LNCaP clone FGC (cell line): ENCODE results near the gene IER5L.
A peak's percentile ranks its signal among the peaks of the same experiment; 100 is the strongest.

ENCODE experiments used
- DNase-seq: peaks from one replicate; pipeline ENCODE4 v3.0.0-alpha.2; 2011; ENCODE audit warnings: low read depth
- H3K4me3 ChIP-seq: 2 replicates; pipeline ENCODE4 v1.5.1; 2011; ENCODE audit warnings: mild to moderate bottlenecking, low read depth, low read length, control low read depth
- CTCF ChIP-seq: IDR thresholded peaks from 2 replicates; pipeline ENCODE4 v1.5.1; 2012; ENCODE audit warnings: mild to moderate bottlenecking; ENCODE audit not compliant: control insufficient read depth, insufficient read depth; ENCODE audit errors: extremely low read depth

The IER5L gene

DNA sequence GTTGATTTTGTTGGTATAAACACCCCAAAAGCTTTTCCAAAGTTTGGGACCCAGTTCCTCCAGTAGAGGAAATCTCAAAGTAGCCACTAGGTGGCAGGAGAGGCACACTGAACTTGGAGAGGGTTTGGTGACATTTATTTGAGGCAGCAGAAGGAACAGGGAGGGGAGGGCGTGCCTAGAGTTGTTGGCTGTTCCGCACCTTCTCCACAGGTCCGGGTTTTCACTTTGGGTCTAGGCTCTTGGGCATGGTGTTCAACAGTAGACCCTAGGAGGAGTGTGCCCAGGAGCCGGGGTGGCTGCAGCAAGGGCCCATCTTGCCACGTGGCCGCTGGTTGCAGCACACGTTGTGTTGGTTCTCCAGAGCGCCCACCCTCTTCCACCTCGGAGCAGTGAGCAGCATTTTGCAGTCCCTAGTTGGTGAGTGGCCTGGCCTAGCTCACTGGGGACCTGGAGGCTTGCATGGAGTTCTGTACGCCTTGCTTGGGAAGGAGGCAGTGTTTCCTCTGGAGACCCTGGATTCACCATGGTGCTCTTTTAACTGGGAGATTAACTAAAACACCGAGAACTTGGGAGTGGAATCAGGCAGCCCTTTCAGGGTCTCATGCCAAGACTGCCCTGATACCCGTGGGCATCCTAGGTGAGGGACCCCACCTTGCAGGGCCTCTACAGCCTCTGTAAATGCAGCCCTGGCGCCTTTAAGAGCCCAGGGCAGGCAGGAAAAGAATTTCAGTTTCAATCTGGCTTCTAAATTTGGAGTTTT is 38.6 kb downstream of the IER5L start:
- peak; percentile 72 for DNase-seq
- H3K4me3 ChIP-seq = peak overlapping the region; percentile 87
- TF ChIP-seq CTCF = peak; percentile 91

DNA sequence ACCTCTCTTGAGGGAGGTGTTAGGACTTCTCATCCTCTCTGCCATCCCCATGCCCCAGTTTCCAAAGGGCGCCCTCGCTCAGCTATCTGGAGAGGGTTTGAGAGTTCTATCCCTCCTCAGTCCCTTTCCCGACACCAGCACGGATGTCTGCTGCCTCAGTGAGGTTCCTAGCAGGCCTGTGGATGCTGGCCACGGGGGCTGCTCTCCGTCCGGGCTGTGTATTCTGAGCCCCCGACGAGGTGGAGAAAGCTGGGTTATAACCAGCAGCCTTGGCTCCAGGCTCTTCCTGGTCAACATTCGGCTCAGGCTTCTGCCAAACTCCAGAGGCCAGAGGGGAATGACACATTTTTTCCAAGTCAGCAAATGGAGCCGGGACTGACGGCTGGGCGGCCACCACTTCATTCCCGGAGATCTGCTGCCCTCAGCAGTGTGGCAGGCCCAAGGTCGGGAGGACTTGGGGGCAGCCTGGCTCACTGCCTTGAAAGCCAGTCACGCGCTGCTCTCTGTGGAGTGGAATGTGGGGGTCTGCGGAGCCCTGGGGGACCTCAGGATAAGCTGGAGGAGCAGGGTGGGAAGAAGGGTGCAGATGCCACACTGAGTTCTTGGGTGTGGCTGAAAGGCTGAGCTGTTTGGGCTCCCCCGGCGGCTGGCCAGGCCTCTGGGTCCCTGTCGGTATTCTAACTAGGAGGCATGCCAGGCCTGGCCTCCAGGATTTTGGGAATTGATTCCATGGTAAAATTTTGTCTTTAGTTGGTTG is 39.4 kb downstream of the IER5L start:
- DNase-seq = no peak
- no peak overlapping the region for H3K4me3 ChIP-seq
- no peak for TF ChIP-seq CTCF

DNA sequence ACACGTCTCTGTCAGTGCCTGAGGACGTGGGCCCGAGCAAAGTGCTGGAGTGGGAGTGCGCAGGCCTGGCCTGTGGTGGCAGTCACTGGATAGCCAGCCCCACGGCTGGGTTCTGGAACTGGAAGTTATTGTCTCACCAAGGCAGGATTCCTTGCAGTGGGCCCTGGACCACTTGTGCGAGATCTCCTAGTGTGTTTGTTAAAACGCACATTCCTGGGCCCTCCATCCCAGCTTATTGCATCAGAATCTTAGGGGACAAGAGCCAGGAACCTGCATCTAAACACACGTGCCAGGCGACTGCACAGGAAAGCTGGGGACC is 40.0 kb downstream of the IER5L start:
- H3K4me3 ChIP-seq = no peak overlapping the region
- no peak for TF ChIP-seq CTCF
- DNase-seq = no peak

DNA sequence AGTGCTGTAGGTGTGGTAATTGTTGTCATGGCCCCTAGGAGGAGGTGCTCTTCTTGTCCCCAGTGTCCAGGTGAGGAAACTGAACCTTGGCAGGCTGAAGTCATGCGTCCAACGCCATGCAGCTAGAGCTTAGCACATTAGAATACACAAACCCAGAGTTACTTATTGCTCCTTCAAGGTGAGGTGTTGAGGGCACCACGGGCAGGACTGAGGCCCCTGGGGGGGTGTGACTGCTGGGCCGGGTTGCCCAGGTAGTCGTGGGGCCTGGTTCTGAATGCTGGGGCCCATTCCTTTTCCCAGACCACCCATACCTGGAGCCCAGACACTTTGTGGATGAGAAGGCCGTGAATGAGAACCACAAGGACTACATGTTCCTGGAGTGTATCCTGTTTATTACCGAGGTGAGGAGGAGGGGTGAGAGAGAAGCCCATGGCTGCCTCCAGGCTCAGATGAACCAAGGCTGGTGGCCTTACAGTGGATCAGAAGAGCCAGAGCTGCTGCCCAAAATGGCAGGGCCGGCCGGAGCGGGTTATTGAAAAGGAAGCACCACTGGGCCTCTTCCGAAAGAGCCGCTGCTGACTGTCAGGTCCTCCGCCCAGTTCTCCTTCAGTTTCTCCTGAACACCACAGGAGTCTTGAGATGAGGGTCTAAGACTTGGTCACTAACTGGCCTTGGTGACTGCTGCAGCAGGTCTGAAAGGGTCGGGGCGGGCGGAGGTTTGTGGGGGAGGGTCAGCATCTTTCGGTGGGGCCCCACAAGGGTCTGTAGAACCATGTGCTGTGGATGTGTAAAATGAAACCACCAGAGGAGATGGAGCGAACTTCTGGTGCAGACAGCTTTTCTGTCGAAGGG is 40.5 kb downstream of the IER5L start:
- no peak overlapping the region for H3K4me3 ChIP-seq
- DNase-seq = no peak
- TF ChIP-seq CTCF = no peak

DNA sequence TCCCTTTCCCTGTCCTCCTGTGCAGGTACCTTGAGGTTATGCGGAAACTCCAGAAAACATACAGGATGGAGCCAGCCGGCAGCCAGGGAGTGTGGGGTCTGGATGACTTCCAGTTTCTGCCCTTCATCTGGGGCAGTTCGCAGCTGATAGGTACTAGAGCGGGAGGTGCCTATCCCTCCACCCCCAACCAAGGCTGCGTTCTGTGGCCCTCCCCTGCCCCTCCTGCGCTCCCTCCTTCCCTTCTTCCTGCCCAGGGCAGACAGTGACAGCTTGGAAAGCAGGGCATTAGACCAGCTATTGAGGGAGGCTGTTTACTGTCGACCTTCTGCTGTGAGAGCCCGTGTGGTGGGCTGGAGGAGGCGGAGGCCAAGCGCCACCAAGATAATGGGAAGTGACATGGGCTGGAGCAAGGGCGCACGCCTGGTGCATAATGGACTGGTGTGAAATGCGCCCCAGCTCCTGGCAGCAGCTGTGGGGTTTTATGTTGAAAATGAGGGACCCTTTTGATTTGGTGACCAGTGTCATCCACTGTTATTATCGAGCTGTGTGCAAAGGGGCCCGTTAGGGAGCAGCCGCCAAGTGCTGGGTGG is 41.5 kb downstream of the IER5L start:
- TF ChIP-seq CTCF = no peak
- DNase-seq = no peak
- no peak overlapping the region for H3K4me3 ChIP-seq

GRCh38 chr9:129135476-129135875 is 42.6 kb downstream of the IER5L start:
- no peak overlapping the region for H3K4me3 ChIP-seq
- no peak for TF ChIP-seq CTCF

More at GRCh38 chr9:129135476-129135875, 42.6 kb downstream of the IER5L start:
- DNase-seq = no peak
